ENCODE measurements around the gene NSD2.

DNA sequence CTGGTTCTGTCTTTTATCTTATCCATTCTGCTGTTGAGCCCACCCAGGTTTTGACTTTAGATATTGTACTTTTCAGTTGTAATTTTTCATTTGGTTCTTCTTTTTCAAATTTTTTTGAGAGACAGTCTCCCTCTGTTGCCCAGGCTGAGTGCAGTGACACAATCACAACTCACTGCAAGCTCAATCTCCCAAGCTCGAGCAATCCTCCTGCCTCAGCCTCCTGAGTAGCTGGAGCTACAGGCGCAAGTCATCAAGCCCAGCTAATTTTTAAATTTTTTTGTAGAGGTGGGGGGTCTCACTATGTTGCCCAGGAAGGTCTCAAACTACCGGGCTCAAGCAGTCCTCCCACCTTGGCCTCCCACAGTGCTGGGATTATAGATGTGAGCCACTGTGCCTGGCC is 41.0 kb upstream of the NSD2 start:
- TF ChIP-seq, protein P1, sequence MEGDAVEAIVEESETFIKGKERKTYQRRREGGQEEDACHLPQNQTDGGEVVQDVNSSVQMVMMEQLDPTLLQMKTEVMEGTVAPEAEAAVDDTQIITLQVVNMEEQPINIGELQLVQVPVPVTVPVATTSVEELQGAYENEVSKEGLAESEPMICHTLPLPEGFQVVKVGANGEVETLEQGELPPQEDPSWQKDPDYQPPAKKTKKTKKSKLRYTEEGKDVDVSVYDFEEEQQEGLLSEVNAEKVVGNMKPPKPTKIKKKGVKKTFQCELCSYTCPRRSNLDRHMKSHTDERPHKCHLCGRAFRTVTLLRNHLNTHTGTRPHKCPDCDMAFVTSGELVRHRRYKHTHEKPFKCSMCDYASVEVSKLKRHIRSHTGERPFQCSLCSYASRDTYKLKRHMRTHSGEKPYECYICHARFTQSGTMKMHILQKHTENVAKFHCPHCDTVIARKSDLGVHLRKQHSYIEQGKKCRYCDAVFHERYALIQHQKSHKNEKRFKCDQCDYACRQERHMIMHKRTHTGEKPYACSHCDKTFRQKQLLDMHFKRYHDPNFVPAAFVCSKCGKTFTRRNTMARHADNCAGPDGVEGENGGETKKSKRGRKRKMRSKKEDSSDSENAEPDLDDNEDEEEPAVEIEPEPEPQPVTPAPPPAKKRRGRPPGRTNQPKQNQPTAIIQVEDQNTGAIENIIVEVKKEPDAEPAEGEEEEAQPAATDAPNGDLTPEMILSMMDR (IDR thresholded peaks at IDR 0.05): no peak
- TF ChIP-seq POLR2A (IDR thresholded peaks at IDR 0.05): no peak

Data from testis (tissue), 2 donors.